Measurements from ENCODE around the gene KCTD5. TPM values are rescaled to one million over a fixed set of nuclear protein-coding genes. Genes with fewer than 3 reads are reported as not detected.
"Not testable (repeated sequence)": the region's sequence is repeated elsewhere in the genome, so short reads cannot be mapped to it uniquely, and the experiment has no call there.

The KCTD5 gene, protein sequence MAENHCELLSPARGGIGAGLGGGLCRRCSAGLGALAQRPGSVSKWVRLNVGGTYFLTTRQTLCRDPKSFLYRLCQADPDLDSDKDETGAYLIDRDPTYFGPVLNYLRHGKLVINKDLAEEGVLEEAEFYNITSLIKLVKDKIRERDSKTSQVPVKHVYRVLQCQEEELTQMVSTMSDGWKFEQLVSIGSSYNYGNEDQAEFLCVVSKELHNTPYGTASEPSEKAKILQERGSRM
- total RNA-seq: 13.7 TPM
- 18.4 TPM for polyA plus RNA-seq

DNA sequence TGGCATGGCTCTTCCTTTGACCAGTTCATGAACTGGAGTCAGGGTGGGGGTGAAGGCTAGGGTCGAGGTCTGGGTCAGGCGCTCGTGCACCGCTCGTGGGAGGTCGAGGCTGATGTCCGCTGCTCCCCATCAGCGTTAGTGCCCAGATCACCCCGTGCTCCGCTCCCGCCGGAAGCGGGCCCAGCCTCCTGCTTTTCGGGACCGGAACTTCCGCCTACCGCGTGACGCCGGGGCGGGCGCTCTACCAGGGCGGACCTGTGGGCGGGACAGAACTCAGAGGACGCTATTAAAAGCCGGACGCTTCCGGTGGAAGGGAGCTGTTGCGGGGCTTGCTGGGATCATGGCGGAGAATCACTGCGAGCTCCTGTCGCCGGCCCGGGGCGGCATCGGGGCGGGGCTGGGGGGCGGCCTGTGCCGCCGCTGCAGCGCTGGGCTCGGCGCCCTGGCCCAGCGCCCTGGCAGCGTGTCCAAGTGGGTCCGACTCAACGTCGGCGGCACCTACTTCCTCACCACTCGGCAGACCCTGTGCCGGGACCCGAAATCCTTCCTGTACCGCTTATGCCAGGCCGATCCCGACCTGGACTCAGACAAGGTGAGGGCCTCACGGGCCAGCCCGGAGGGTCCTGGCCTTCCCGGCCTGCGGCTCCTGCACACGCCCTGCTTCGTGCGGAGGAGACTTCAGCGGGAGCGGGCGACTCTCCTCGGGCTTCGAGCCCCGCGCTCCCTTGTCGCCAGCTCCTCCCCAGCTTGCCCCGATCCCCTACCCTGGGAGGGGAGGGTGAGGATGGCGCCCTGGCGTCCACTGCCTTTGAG, at the start of gene KCTD5:
KCTD5 (plus strand) TSS at position 315 of the 813 bp plus-strand sequence; CDS start at position 341, 26 bp downstream.
- Histone ChIP-seq H3K27ac (ENCODE audit: low read depth) (peak within 1 kb of the TSS; percentile 28), H3K36me3 (ENCODE audit: insufficient read depth) (no peaks in the 10 kb centered on the region), H3K4me3 (ENCODE audit: low read depth, low read length) (peak within 1 kb of the TSS; percentile 97), H3K4me1 (ENCODE audit: insufficient read depth) (peaks cover 2% of the 10 kb centered on the region)
- WGBS: under 1% methylated on average over 73 of the region's 73 CpGs
- DNase-seq (ENCODE audit: extremely low spot score): peak; percentile 94

DNA sequence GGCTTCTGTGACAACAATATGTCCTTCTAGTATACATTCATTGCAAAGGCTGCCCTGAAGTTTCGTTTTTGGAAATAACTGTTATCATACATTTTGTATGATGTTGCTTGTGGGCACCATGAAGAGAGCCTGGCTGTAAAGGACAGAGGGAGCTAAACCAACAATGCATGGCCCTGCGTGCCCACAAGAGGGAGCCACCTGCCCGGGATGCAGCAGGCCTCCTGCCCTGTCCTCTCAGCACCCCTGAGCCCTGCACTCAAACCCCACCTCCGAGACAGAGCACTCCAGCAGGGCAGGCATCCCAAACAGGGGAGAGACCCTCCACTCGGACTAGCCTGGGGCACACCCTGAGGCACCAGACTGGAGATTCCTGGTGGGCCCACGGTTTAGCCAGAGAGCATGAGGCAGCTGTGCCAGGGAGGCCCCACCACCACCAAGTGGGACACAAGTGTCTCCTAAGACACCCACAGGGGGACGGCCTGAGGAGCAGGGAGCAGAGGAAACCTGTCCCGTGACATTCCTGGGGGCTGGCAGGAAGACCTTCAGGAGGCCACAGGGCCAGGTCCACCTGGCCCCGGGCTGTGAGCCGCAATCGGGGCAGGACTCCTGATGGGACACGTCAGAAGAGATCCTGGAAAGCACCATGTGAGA, 43.1 kb upstream of the KCTD5 start:
- H3K4me1 ChIP-seq (ENCODE audit: insufficient read depth); H3K27ac ChIP-seq (ENCODE audit: low read depth); H3K4me3 ChIP-seq (ENCODE audit: low read depth, low read length); DNase-seq (ENCODE audit: extremely low spot score); H3K36me3 ChIP-seq (ENCODE audit: insufficient read depth): not testable (repeated sequence)
- 0% methylated on average over 2 of the region's 12 CpGs for WGBS

GRCh38 chr16:2639722-2640072, 42.6 kb upstream of the KCTD5 start:
- WGBS: 68% methylated on average over 9 of the region's 9 CpGs
- not testable (repeated sequence) for H3K4me3 ChIP-seq (ENCODE audit: low read depth, low read length); H3K36me3 ChIP-seq (ENCODE audit: insufficient read depth); H3K4me1 ChIP-seq (ENCODE audit: insufficient read depth); H3K27ac ChIP-seq (ENCODE audit: low read depth); DNase-seq (ENCODE audit: extremely low spot score)

GRCh38 chr16:2642561-2642960, 39.8 kb upstream of the KCTD5 start:
- WGBS: 83% methylated on average over 5 of the region's 17 CpGs
- H3K4me3 ChIP-seq (ENCODE audit: low read depth, low read length); DNase-seq (ENCODE audit: extremely low spot score); H3K27ac ChIP-seq (ENCODE audit: low read depth); H3K36me3 ChIP-seq (ENCODE audit: insufficient read depth); H3K4me1 ChIP-seq (ENCODE audit: insufficient read depth): not testable (repeated sequence)

- H3K36me3 ChIP-seq (ENCODE audit: insufficient read depth); DNase-seq (ENCODE audit: extremely low spot score); H3K27ac ChIP-seq (ENCODE audit: low read depth); H3K4me3 ChIP-seq (ENCODE audit: low read depth, low read length); H3K4me1 ChIP-seq (ENCODE audit: insufficient read depth): not testable (repeated sequence)
- no CpG with 5 or more reads among the region's 12 CpGs for WGBS
Measured at GRCh38 chr16:2644754-2645453, 37.4 kb upstream of the KCTD5 start.

GRCh38 chr16:2651268-2651871, 31.0 kb upstream of the KCTD5 start:
- not testable (repeated sequence) for H3K4me1 ChIP-seq (ENCODE audit: insufficient read depth); DNase-seq (ENCODE audit: extremely low spot score); H3K36me3 ChIP-seq (ENCODE audit: insufficient read depth); H3K4me3 ChIP-seq (ENCODE audit: low read depth, low read length); H3K27ac ChIP-seq (ENCODE audit: low read depth)
- WGBS: no CpG with 5 or more reads among the region's 14 CpGs

- not testable (repeated sequence) for H3K36me3 ChIP-seq (ENCODE audit: insufficient read depth); H3K27ac ChIP-seq (ENCODE audit: low read depth); DNase-seq (ENCODE audit: extremely low spot score); H3K4me3 ChIP-seq (ENCODE audit: low read depth, low read length); H3K4me1 ChIP-seq (ENCODE audit: insufficient read depth)
- no CpG with 5 or more reads among the region's 13 CpGs for WGBS
Measured at GRCh38 chr16:2653915-2654314, 28.4 kb upstream of the KCTD5 start.

DNA sequence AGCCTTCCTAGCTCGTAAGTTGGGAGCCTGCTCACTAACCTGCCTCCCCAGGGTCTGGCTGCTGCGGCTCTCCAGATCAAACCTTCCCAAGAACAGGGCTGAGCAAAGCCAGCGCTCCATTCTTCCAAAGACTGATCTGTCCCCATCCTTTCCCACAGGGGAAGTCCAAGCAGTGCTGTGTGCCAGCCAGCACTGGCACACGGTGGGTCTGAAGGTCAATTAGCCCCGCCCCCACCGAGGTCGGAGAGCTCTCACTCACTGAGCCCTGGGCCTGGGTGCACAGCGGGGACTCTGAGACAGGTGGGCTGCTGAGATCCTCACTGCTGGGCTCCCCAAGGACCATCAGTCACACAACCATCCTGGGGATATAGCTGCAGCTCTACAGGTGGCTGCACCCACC, 27.4 kb upstream of the KCTD5 start:
- DNase-seq (ENCODE audit: extremely low spot score); H3K4me3 ChIP-seq (ENCODE audit: low read depth, low read length); H3K27ac ChIP-seq (ENCODE audit: low read depth); H3K4me1 ChIP-seq (ENCODE audit: insufficient read depth); H3K36me3 ChIP-seq (ENCODE audit: insufficient read depth): not testable (repeated sequence)
- WGBS: 65% methylated on average over 2 of the region's 8 CpGs

DNA sequence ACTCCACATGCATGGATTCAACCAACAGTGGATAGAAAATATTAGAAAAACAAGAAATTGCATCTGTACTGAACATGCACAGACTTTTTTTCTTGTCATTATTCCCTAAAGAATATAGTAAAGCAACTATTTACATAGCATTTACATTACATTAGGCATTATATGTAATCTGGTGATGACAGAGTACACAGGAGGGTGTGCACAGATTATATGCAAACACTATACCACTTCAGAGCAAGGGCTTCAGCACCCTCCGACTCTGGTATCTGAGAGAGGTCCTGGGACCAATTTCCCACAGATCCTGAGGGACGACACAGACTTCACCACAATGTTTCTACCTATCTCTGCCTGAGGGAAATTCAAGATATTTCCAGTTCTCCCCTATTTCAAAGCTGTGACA, 25.3 kb upstream of the KCTD5 start:
- no peaks in the 10 kb centered on the region for H3K4me1 ChIP-seq (ENCODE audit: insufficient read depth)
- no peaks in the 10 kb centered on the region for H3K36me3 ChIP-seq (ENCODE audit: insufficient read depth)
- no peak overlapping the region for H3K27ac ChIP-seq (ENCODE audit: low read depth)
- H3K4me3 ChIP-seq (ENCODE audit: low read depth, low read length): no peak overlapping the region
- DNase-seq (ENCODE audit: extremely low spot score): no peak
- 62% methylated on average over 2 of the region's 2 CpGs for WGBS

- not testable (repeated sequence) for H3K27ac ChIP-seq (ENCODE audit: low read depth); H3K4me3 ChIP-seq (ENCODE audit: low read depth, low read length); DNase-seq (ENCODE audit: extremely low spot score); H3K36me3 ChIP-seq (ENCODE audit: insufficient read depth); H3K4me1 ChIP-seq (ENCODE audit: insufficient read depth)
- WGBS: no CpG with 5 or more reads among the region's 17 CpGs
Measured at GRCh38 chr16:2657803-2658202, 24.5 kb upstream of the KCTD5 start.

DNA sequence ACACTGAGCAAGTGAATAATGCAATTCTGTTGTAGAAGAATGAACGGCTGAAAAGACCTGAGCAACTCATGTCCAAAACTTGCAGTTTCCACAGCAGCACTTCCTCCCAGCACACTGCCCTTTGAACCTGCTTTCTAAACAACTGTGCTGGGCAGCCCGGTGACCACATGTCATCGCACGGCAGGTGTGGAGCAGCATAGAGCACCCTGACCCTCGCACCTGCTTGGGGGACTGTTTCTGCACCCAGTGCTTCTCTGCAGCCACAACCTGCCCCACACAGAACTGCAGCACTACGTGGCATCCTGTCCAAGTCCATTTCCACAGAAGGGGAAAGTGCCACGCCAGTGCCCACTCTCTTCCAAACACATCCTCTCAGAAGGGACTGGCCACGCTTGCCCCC, 22.8 kb upstream of the KCTD5 start:
- H3K27ac ChIP-seq (ENCODE audit: low read depth); DNase-seq (ENCODE audit: extremely low spot score); H3K4me3 ChIP-seq (ENCODE audit: low read depth, low read length); H3K4me1 ChIP-seq (ENCODE audit: insufficient read depth); H3K36me3 ChIP-seq (ENCODE audit: insufficient read depth): not testable (repeated sequence)
- WGBS: 79% methylated on average over 8 of the region's 8 CpGs

DNA sequence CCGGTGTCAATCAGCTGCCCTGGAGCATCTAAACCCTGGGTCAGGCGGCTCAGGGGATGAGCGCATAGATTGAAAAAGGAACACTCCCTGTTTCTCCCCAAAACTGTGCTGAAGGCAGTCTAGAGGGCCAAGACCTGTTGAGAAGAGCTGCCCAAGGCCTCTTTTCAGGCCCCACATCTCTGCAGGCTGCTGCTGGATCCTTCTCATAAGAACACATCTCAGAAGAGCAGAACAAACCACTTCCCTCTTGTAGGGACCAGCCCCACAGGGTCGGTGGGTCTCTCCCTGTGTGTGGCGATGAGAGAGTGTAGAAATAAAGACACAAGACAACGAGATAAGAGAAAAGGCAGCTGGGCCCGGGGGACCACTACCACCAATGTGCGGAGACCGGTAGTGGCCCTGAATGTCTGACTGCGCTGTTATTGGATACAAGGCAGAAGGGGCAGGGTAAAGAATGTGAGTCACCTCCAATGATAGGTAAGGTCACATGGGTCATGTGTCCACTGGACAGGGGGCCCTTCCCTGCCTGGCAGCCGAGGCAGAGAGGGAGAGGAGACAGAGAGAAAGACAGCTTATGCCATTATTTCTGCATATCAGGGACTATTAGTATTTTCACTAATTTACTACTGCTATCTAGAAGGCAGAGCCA, 22.2 kb upstream of the KCTD5 start:
- WGBS: 89% methylated on average over 11 of the region's 11 CpGs
- not testable (repeated sequence) for DNase-seq (ENCODE audit: extremely low spot score); H3K4me1 ChIP-seq (ENCODE audit: insufficient read depth); H3K36me3 ChIP-seq (ENCODE audit: insufficient read depth); H3K4me3 ChIP-seq (ENCODE audit: low read depth, low read length); H3K27ac ChIP-seq (ENCODE audit: low read depth)
